GM23248 (cell line): Measurements from ENCODE around the gene TMEM14A. TPM values are rescaled to one million over a fixed set of nuclear protein-coding genes. Genes with fewer than 3 reads are reported as not detected.
"Not testable (repeated sequence)": the region's sequence is repeated elsewhere in the genome, so short reads cannot be mapped to it uniquely, and the experiment has no call there.

Experiments
- DNase-seq: peaks from one replicate; pipeline ENCODE4 v3.0.0-alpha.2; 2015
- H2AFZ ChIP-seq: fragments of 200-600 bp; sonication (generic); 2 replicates; pipeline ENCODE4 v1.6.1; 2016; ENCODE audit warnings: antibody characterized with exemption
- H3F3A ChIP-seq: fragments of 200-600 bp; sonication (generic); 2 replicates; pipeline ENCODE4 v1.6.1; 2016; ENCODE audit warnings: mild to moderate bottlenecking, antibody characterized with exemption, mixed run types; ENCODE audit not compliant: insufficient read depth
- H3K27ac ChIP-seq: fragments of 200-600 bp; sonication (generic); 2 replicates; pipeline ENCODE4 v1.5.1; 2016; ENCODE audit warnings: mild to moderate bottlenecking
- H3K27me3 ChIP-seq: fragments of 200-600 bp; sonication (generic); replicated peaks from 2 replicates; pipeline ENCODE4 v1.6.1; 2016; ENCODE audit warnings: mild to moderate bottlenecking; ENCODE audit not compliant: insufficient read depth
- H3K36me3 ChIP-seq: fragments of 200-600 bp; sonication (generic); 2 replicates; pipeline ENCODE4 v1.6.1; 2016; ENCODE audit warnings: low read depth, mild to moderate bottlenecking
- H3K4me1 ChIP-seq: fragments of 200-600 bp; sonication (generic); 2 replicates; pipeline ENCODE4 v1.6.1; 2016; ENCODE audit warnings: mild to moderate bottlenecking; ENCODE audit not compliant: insufficient read depth
- H3K4me2 ChIP-seq: fragments of 200-600 bp; sonication (generic); one replicate; pipeline ENCODE4 v1.6.1; 2016; ENCODE audit warnings: mild to moderate bottlenecking; ENCODE audit not compliant: unreplicated experiment
- H3K4me3 ChIP-seq: fragments of 200-600 bp; sonication (generic); 2 replicates; pipeline ENCODE4 v1.5.1; 2016; ENCODE audit warnings: mild to moderate bottlenecking
- H3K79me2 ChIP-seq: fragments of 200-600 bp; sonication (generic); 2 replicates; pipeline ENCODE4 v1.6.1; 2016; ENCODE audit warnings: mild to moderate bottlenecking; ENCODE audit not compliant: insufficient read depth
- H3K9ac ChIP-seq: fragments of 200-600 bp; sonication (generic); 2 replicates; pipeline ENCODE4 v1.6.1; 2016; ENCODE audit warnings: mild to moderate bottlenecking
- H3K9me2 ChIP-seq: fragments of 200-600 bp; sonication (generic); 2 replicates; pipeline ENCODE4 v1.6.1; 2016; ENCODE audit warnings: mixed run types, mild to moderate bottlenecking, moderate library complexity; ENCODE audit not compliant: insufficient read depth
- H3K9me3 ChIP-seq: fragments of 200-600 bp; sonication (generic); one replicate; pipeline ENCODE4 v1.6.1; 2017; ENCODE audit warnings: low read depth
- H4K20me1 ChIP-seq: fragments of 200-600 bp; sonication (generic); 2 replicates; pipeline ENCODE4 v1.6.0; 2016; ENCODE audit not compliant: insufficient read depth
- EZH2 ChIP-seq: fragments of 200-600 bp; sonication (generic); IDR thresholded peaks from 2 replicates; pipeline ENCODE4 v1.6.1; 2018; ENCODE audit warnings: antibody characterized with exemption, mild to moderate bottlenecking; ENCODE audit not compliant: insufficient read depth, poor library complexity, severe bottlenecking
- EZH2phosphoT487 ChIP-seq: fragments of 200-600 bp; sonication (generic); IDR thresholded peaks from 2 replicates; pipeline ENCODE4 v1.6.1; 2018; ENCODE audit warnings: antibody characterized with exemption, moderate library complexity, mild to moderate bottlenecking, low read depth; ENCODE audit not compliant: insufficient read depth
- WGBS, 2 experiments: methylation state at CpG; one replicate each; pipeline ENCODE4 v1.1.6; 2015 to 2017; ENCODE audit warnings: low lambda C conversion rate in 2 of 2, low coverage in 1 of 2; ENCODE audit errors: missing lambda C conversion rate in 2 of 2; 5-methylcytosine and 5-hydroxymethylcytosine counted together
- in situ Hi-C: fragments of 300-500 bp; cut with MboI; formaldehyde crosslinking; loops from 2 replicates; pipeline ENCODE4 v1.15.0; 2020
- polyA plus RNA-seq: library from polyadenylated mRNA; unstranded; fragments of >200 nt; fragmentation: Nextera tagmentation; extraction: Ambion mirVana; gene quantifications from 2 replicates; pipeline ENCODE4 v1.2.1, GENCODE V29; 2016
- total RNA-seq: library from RNA; depleted of rRNA; stranded (reverse); fragments of >200 nt; shearing (Covaris generic); gene quantifications from 2 replicates; pipeline ENCODE4 v1.2.3, GENCODE V29; 2014

Gene TMEM14A
- total and polyA plus RNA-seq, 2 experiments from 2014 or later = 64.0 to 95.1 TPM

GRCh38 chr6:52694404-52694803 lies 23.5 kb downstream of the TMEM14A start:
- Histone ChIP-seq H3K9me3 (no peaks in the 10 kb centered on the region), H3K4me1 (no peaks in the 10 kb centered on the region), H3K36me3 (no peaks in the 10 kb centered on the region), H3K4me3 (no peak overlapping the region), H3K27me3 (no peaks in the 10 kb centered on the region), H4K20me1 (no peaks in the 10 kb centered on the region), H3K79me2 (no peaks in the 10 kb centered on the region), H3K27ac (no peak overlapping the region), H3K9ac (no peak overlapping the region), H3K4me2 (no peak overlapping the region), H2AFZ (no peak overlapping the region), H3K9me2 (no peaks in the 10 kb centered on the region), H3F3A (no peaks in the 10 kb centered on the region)
- DNase-seq = no peak
- TF ChIP-seq EZH2 (no peak), EZH2phosphoT487 (no peak)
- 89 to 96% methylated on average over 2 of the region's 2 CpGs for WGBS, 2 experiments
- in situ Hi-C loops = no loop called here

GRCh38 chr6:52696418-52696817 lies 25.5 kb downstream of the TMEM14A start:
- Histone ChIP-seq H3K4me3 (no peak overlapping the region), H4K20me1 (no peaks in the 10 kb centered on the region), H3K79me2 (no peaks in the 10 kb centered on the region), H3F3A (no peaks in the 10 kb centered on the region), H3K4me2 (no peak overlapping the region), H2AFZ (no peak overlapping the region), H3K27me3 (no peaks in the 10 kb centered on the region), H3K9me3 (no peaks in the 10 kb centered on the region), H3K4me1 (no peaks in the 10 kb centered on the region), H3K9me2 (no peaks in the 10 kb centered on the region), H3K36me3 (no peaks in the 10 kb centered on the region), H3K9ac (no peak overlapping the region), H3K27ac (no peak overlapping the region)
- DNase-seq = no peak
- in situ Hi-C loops = no loop called here
- no peak for TF ChIP-seq EZH2phosphoT487
- no peak for TF ChIP-seq EZH2
- 55 to 64% methylated on average over 4 of the region's 4 CpGs for WGBS, 2 experiments

GRCh38 chr6:52697903-52698302 lies 27.0 kb downstream of the TMEM14A start:
- Histone ChIP-seq H3K9me3 (no peaks in the 10 kb centered on the region), H3K27me3 (peaks cover 6% of the 10 kb centered on the region; the same call in 1 of the 2 replicates), H3K4me1 (no peaks in the 10 kb centered on the region), H3K4me3 (no peak overlapping the region), H3F3A (no peaks in the 10 kb centered on the region), H3K27ac (no peak overlapping the region), H4K20me1 (no peaks in the 10 kb centered on the region), H3K36me3 (no peaks in the 10 kb centered on the region), H3K9ac (no peak overlapping the region), H3K79me2 (no peaks in the 10 kb centered on the region), H3K4me2 (no peak overlapping the region), H2AFZ (no peak overlapping the region), H3K9me2 (no peaks in the 10 kb centered on the region)
- TF ChIP-seq EZH2phosphoT487 (no peak), EZH2 (no peak)
- 74 to 78% methylated on average over 2 of the region's 2 CpGs for WGBS, 2 experiments
- in situ Hi-C loops = no loop called here
- DNase-seq = peak; percentile 12

GRCh38 chr6:52704060-52704459 lies 33.1 kb downstream of the TMEM14A start:
- no peaks in the 10 kb centered on the region for H3K4me1 ChIP-seq
- H3K9ac ChIP-seq = no peak overlapping the region
- in situ Hi-C loops = no loop called here

GRCh38 chr6:52704781-52705502 lies 34.0 kb downstream of the TMEM14A start:
- WGBS, 2 experiments = 67 to 81% methylated on average over 6 of the region's 6 CpGs
- H3F3A ChIP-seq, H3K36me3 ChIP-seq, DNase-seq, H2AFZ ChIP-seq, in situ Hi-C loops, H3K79me2 ChIP-seq, H3K27me3 ChIP-seq, H3K4me1 ChIP-seq, H3K9ac ChIP-seq, H3K4me2 ChIP-seq, H3K27ac ChIP-seq, H3K9me2 ChIP-seq, H3K9me3 ChIP-seq, H3K4me3 ChIP-seq, H4K20me1 ChIP-seq: not testable (repeated sequence)

More at GRCh38 chr6:52704060-52704459, 33.1 kb downstream of the TMEM14A start:
- no peaks in the 10 kb centered on the region for H3K9me2 ChIP-seq
- no peak overlapping the region for H3K27ac ChIP-seq
- H3K79me2 ChIP-seq = no peaks in the 10 kb centered on the region
- H3K27me3 ChIP-seq = peaks cover 8% of the 10 kb centered on the region; the same call in 1 of the 2 replicates
- no peak overlapping the region for H3K4me2 ChIP-seq
- H3K36me3 ChIP-seq = no peaks in the 10 kb centered on the region
- H4K20me1 ChIP-seq = no peaks in the 10 kb centered on the region
- TF ChIP-seq EZH2 = no peak
- TF ChIP-seq EZH2phosphoT487 = no peak
- no peak for DNase-seq
- no peaks in the 10 kb centered on the region for H3F3A ChIP-seq
- no peak overlapping the region for H3K4me3 ChIP-seq
- no peaks in the 10 kb centered on the region for H3K9me3 ChIP-seq
- H2AFZ ChIP-seq = no peak overlapping the region
